Esophagus squamous epithelium (tissue), 5 donors: ENCODE measurements around the gene CARMIL1. TPM values are rescaled to one million over a fixed set of nuclear protein-coding genes. Genes with fewer than 3 reads are reported as not detected.

ENCODE experiments used
- DNase-seq: peaks from one replicate; lab custom pipeline; 2025; lab: John Stamatoyannopoulos, UW
- H3K27ac ChIP-seq, 4 donors: fragments of 200-600 bp; sonication (generic); one replicate each; pipeline ENCODE4 v1.5.1; 2016 to 2019; ENCODE audit warnings: mild to moderate bottlenecking in 1 of 4
- H3K27me3 ChIP-seq, 4 donors: fragments of 200-600 bp; sonication (generic); 1 replicate in 3 of 4; 2 replicates in 1 of 4; pipeline versions ENCODE4 v1.5.1 to v1.6.0; 2017 to 2021; ENCODE audit warnings: antibody characterized with exemption in 1 of 4
- H3K36me3 ChIP-seq, 3 donors: fragments of 200-600 bp; sonication (generic); one replicate each; pipeline ENCODE4 v1.5.1; 2016 to 2019
- H3K4me1 ChIP-seq, 3 donors: fragments of 200-600 bp; sonication (generic); one replicate each; pipeline ENCODE4 v1.5.1; 2017 to 2019
- H3K4me3 ChIP-seq, 4 donors: fragments of 200-600 bp; sonication (generic); 1 replicate in 3 of 4; 2 replicates in 1 of 4; pipeline ENCODE4 v1.5.1; 2016 to 2019; ENCODE audit warnings: mild to moderate bottlenecking in 2 of 4, moderate library complexity in 1 of 4
- H3K9me3 ChIP-seq, 3 donors: fragments of 200-600 bp; sonication (generic); one replicate each; pipeline ENCODE4 v1.5.1; 2016 to 2019
- POLR2A ChIP-seq, 4 donors: fragments of 450-650 bp; IDR thresholded peaks; one replicate each; pipeline ENCODE4 v1.6.1; 2017; ENCODE audit warnings: antibody characterized with exemption in 4 of 4, mild to moderate bottlenecking in 4 of 4, moderate library complexity in 3 of 4
- whole genome bisulfite sequencing, 2 donors: methylation state at CpG; one replicate each; pipeline ENCODE4 v1.1.5; 2018; 5-methylcytosine and 5-hydroxymethylcytosine counted together
- intact Hi-C: fragments of 100-400 bp; cut with DNase I; formaldehyde crosslinking; loops from one replicate; pipeline ENCODE4 v1.15.0; 2022
- total RNA-seq, 4 donors: library from RNA; depleted of rRNA; stranded (reverse); fragments of >200 nt; gene quantifications; one replicate each; pipeline ENCODE4 v1.1.0, GENCODE V29; 2016
- TF ChIP-seq, protein P1 (sequence below), 6 experiments: fragments of 450-650 bp in 4 of 6; fragments of 200-600 bp in 2 of 6; sonication (generic) in 2 of 6; IDR thresholded peaks; one replicate each; pipeline ENCODE4 v1.5.1; 2016 to 2019; ENCODE audit warnings: antibody characterized with exemption in 6 of 6, mild to moderate bottlenecking in 4 of 6, moderate library complexity in 4 of 6
- donor health status: DM: yes; HTN: yes; CAD: no.

CARMIL1 gene
- total RNA-seq, 4 donors from 2014 or later = 7.2 to 19.7 (median 18.3) TPM

GRCh38 chr6:25482996-25483395 is 203.8 kb downstream of the CARMIL1 start:
- Histone ChIP-seq H3K27ac (no peak overlapping the region), H3K9me3 (no peaks in the 10 kb centered on the region), H3K4me1 (no peaks in the 10 kb centered on the region), H3K27me3 (no peaks in the 10 kb centered on the region), H3K36me3 (peaks cover 0 to 19% (median 0%) of the 10 kb centered on the region in 3 donors), H3K4me3 (no peak overlapping the region)
- DNase-seq = no peak
- intact Hi-C loops = no loop called here
- TF ChIP-seq POLR2A (IDR thresholded peaks at IDR 0.05) = no peak
- TF ChIP-seq, protein P1, sequence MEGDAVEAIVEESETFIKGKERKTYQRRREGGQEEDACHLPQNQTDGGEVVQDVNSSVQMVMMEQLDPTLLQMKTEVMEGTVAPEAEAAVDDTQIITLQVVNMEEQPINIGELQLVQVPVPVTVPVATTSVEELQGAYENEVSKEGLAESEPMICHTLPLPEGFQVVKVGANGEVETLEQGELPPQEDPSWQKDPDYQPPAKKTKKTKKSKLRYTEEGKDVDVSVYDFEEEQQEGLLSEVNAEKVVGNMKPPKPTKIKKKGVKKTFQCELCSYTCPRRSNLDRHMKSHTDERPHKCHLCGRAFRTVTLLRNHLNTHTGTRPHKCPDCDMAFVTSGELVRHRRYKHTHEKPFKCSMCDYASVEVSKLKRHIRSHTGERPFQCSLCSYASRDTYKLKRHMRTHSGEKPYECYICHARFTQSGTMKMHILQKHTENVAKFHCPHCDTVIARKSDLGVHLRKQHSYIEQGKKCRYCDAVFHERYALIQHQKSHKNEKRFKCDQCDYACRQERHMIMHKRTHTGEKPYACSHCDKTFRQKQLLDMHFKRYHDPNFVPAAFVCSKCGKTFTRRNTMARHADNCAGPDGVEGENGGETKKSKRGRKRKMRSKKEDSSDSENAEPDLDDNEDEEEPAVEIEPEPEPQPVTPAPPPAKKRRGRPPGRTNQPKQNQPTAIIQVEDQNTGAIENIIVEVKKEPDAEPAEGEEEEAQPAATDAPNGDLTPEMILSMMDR (IDR thresholded peaks at IDR 0.05) = no peak
- 87 to 92% methylated on average over 1 of the region's 1 CpG for WGBS, 2 donors

DNA sequence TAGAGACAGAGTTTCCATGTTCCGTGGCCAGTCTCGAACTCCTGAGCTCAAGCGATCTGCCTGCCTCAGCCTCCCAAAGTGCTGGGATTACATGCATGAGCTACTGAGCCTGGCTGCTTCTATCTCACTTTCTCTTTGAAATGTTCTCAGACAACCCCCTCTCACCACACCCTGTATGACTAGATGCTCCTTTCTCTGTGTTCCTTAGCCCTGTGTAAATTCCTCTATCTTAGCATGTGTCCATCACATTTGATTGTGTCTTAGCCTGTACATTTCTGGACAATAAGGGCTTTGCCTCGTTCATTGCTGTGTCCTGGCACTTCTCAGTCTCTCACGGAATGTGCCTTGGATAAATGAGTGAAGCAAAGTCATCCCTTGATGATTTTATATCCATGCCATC is 204.8 kb downstream of the CARMIL1 start:
- Histone ChIP-seq H3K9me3 (no peaks in the 10 kb centered on the region), H3K27ac (no peak overlapping the region), H3K36me3 (peaks cover 0 to 21% (median 0%) of the 10 kb centered on the region in 3 donors), H3K4me1 (no peaks in the 10 kb centered on the region), H3K4me3 (no peak overlapping the region), H3K27me3 (no peaks in the 10 kb centered on the region)
- intact Hi-C loops = no loop called here
- DNase-seq = no peak
- 89 to 92% methylated on average over 5 of the region's 5 CpGs for WGBS, 2 donors
- TF ChIP-seq POLR2A (IDR thresholded peaks at IDR 0.05) = no peak
- TF ChIP-seq, protein P1 (IDR thresholded peaks at IDR 0.05) = no peak

- Histone ChIP-seq H3K4me3 (no peak overlapping the region), H3K4me1 (peaks cover 0 to 2% (median 0%) of the 10 kb centered on the region in 3 donors), H3K27ac (no peak overlapping the region), H3K36me3 (peaks cover 0 to 26% (median 0%) of the 10 kb centered on the region in 3 donors), H3K27me3 (no peaks in the 10 kb centered on the region), H3K9me3 (no peaks in the 10 kb centered on the region)
- TF ChIP-seq POLR2A (IDR thresholded peaks at IDR 0.05) = no peak
- TF ChIP-seq, protein P1 (IDR thresholded peaks at IDR 0.05) = no peak
- 82 to 84% methylated on average over 4 of the region's 4 CpGs for WGBS, 2 donors
- intact Hi-C loops = no loop called here
- no peak for DNase-seq
These were observed 205.7 kb downstream of the CARMIL1 start for GRCh38 chr6:25484900-25485299.

- TF ChIP-seq, protein P1 (IDR thresholded peaks at IDR 0.05) = no peak
- TF ChIP-seq POLR2A (IDR thresholded peaks at IDR 0.05) = no peak
- Histone ChIP-seq H3K4me3 (no peak overlapping the region), H3K4me1 (peaks cover 0 to 8% (median 0%) of the 10 kb centered on the region in 3 donors), H3K27ac (no peak overlapping the region), H3K36me3 (peaks cover 0 to 26% (median 0%) of the 10 kb centered on the region in 3 donors), H3K27me3 (no peaks in the 10 kb centered on the region), H3K9me3 (no peaks in the 10 kb centered on the region)
- no peak for DNase-seq
- 54 to 58% methylated on average over 8 of the region's 8 CpGs for WGBS, 2 donors
- intact Hi-C loops = no loop called here
These were observed 206.8 kb downstream of the CARMIL1 start for GRCh38 chr6:25485821-25486534.

DNA sequence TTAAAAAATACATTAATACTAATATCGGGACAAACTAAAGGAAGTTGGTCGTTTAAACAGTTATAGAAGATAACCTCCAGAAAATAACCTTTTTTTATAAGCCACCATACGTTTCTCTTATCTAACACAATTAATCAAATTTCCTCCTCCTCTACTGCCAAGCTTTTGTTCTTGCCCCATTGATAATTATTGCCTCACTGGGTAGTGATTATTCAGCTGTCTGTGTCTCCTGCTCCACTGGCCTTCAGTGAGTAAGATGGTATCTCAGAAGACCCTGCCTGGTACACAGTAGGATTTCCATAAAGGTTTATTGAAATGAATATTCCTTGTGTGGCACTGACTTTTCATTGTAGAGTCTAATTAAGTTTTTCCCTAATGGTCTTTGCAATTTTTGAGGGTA is 207.4 kb downstream of the CARMIL1 start:
- Histone ChIP-seq H3K9me3 (no peaks in the 10 kb centered on the region), H3K4me1 (peaks cover 0 to 8% (median 0%) of the 10 kb centered on the region in 3 donors), H3K27ac (no peak overlapping the region), H3K4me3 (no peak overlapping the region), H3K36me3 (peaks cover 0 to 26% (median 0%) of the 10 kb centered on the region in 3 donors), H3K27me3 (no peaks in the 10 kb centered on the region)
- WGBS, 2 donors = 70 to 73% methylated on average over 3 of the region's 3 CpGs
- intact Hi-C loops = no loop called here
- TF ChIP-seq, protein P1 (IDR thresholded peaks at IDR 0.05) = no peak
- no peak for TF ChIP-seq POLR2A (IDR thresholded peaks at IDR 0.05)
- DNase-seq = no peak
